ENCODE data around the gene CPSF4.

DNA sequence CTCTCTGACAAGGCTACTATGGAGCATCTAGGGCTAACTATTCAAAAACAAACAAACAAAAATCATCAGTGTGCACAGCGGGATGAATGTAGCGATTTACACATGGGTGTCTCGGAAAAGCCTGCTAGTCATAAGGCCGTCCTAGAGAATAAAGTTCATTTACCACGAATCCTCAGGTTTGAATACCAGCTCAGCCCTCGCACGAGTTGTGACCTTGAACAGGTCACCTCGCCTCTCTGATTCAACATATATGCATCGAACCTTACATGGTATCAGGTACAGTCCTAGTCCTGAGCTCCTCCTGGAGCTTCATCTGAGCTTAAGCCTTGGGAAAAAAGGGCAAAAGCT, 26.7 kb downstream of the CPSF4 start:
- TF ChIP-seq, protein P1, sequence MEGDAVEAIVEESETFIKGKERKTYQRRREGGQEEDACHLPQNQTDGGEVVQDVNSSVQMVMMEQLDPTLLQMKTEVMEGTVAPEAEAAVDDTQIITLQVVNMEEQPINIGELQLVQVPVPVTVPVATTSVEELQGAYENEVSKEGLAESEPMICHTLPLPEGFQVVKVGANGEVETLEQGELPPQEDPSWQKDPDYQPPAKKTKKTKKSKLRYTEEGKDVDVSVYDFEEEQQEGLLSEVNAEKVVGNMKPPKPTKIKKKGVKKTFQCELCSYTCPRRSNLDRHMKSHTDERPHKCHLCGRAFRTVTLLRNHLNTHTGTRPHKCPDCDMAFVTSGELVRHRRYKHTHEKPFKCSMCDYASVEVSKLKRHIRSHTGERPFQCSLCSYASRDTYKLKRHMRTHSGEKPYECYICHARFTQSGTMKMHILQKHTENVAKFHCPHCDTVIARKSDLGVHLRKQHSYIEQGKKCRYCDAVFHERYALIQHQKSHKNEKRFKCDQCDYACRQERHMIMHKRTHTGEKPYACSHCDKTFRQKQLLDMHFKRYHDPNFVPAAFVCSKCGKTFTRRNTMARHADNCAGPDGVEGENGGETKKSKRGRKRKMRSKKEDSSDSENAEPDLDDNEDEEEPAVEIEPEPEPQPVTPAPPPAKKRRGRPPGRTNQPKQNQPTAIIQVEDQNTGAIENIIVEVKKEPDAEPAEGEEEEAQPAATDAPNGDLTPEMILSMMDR (IDR thresholded peaks at IDR 0.05 in 4 of 5, conservative IDR thresholded peaks at IDR 0.05 in 1 of 5), result no peak
- no peak for TF ChIP-seq POLR2A (IDR thresholded peaks at IDR 0.05)

Measured in gastrocnemius medialis (tissue), 4 donors.